Epithelial cell of proximal tubule (primary cell): ENCODE results near the gene OOSP1. TPM values are rescaled to one million over a fixed set of nuclear protein-coding genes. Genes with fewer than 3 reads are reported as not detected.

Source experiments
- DNase-seq: peaks from one replicate; pipeline ENCODE4 v3.0.0-alpha.2; 2011; ENCODE audit warnings: low read depth
- H3K4me3 ChIP-seq: 2 replicates; pipeline ENCODE4 v1.5.1; 2011; ENCODE audit warnings: low read depth, mild to moderate bottlenecking, low read length
- total RNA-seq: library from RNA; depleted of rRNA; stranded (reverse); fragments of >200 nt; gene quantifications from 2 replicates; pipeline ENCODE4 v1.2.3, GENCODE V29; 2015
- TF ChIP-seq, protein P1 (sequence below): conservative IDR thresholded peaks from 2 replicates; pipeline ENCODE4 v1.5.1; 2012; ENCODE audit warnings: low read depth, mild to moderate bottlenecking, low read length

Gene OOSP1
- total RNA-seq, 1 donor from 2014 or later, result not detected

DNA sequence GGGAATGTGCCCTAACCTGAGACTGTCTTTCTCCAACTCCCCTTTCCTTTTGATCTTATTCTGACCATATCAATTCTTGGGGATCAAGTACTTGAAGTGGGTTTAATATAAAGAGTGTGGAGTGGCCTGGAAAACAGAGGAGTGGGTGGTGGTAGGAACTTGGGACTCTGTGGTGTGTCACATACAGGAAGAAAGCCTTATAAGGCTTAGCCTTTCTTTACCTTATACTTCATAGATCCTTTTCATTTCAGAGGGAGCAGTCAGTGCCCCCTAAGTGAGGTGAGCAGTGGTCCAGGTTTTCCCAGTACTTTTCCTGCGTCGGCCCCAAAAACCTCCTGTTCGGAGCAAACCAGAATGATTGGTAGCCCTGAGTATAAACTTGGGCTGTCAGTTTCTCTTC is 486 bp downstream of the OOSP1 start:
- H3K4me3 ChIP-seq, result no peak overlapping the region
- DNase-seq, result no peak
- TF ChIP-seq, protein P1, sequence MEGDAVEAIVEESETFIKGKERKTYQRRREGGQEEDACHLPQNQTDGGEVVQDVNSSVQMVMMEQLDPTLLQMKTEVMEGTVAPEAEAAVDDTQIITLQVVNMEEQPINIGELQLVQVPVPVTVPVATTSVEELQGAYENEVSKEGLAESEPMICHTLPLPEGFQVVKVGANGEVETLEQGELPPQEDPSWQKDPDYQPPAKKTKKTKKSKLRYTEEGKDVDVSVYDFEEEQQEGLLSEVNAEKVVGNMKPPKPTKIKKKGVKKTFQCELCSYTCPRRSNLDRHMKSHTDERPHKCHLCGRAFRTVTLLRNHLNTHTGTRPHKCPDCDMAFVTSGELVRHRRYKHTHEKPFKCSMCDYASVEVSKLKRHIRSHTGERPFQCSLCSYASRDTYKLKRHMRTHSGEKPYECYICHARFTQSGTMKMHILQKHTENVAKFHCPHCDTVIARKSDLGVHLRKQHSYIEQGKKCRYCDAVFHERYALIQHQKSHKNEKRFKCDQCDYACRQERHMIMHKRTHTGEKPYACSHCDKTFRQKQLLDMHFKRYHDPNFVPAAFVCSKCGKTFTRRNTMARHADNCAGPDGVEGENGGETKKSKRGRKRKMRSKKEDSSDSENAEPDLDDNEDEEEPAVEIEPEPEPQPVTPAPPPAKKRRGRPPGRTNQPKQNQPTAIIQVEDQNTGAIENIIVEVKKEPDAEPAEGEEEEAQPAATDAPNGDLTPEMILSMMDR, result no peak

DNA sequence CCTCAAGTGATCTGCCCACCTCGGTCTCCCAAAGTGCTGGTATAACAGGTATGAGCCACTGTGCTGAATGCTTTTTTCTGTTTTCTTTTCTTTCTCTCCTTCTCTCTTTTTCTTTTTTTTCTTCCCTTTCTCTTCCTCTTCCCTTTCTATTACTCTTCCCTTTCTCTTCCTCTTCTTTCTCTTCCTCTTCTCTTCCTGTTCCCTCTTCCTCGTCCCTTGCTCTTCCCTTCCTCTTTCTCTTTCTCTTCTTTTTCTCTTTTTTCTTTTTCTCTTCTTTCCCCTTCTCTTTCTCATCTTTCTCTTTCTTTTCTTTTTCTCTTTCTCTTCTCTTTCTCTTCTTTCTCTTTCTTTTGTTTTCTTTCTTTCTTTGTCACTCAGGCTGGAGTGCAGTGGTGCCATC is 1.2 kb downstream of the OOSP1 start:
- TF ChIP-seq, protein P1, result no peak
- H3K4me3 ChIP-seq, result no peak overlapping the region
- no peak for DNase-seq

DNA sequence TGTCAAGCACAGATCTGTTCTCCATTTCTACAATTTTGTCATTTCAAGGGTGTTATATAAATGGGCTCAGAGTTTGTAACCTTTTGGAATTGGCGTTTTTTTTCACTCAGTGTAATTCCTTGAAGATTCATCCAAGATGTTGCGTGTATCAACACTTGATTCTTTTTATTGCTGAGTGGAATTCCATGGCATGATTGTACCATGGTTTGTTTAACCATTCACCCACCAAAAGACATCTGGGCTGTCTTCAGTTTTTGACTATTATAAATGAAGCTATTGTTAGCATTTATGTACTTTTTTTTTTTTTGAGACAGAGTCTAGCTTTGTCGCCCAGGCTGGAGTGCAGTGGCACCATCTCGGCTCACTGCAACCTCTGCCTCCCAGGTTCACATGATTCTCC is 2.9 kb downstream of the OOSP1 start:
- H3K4me3 ChIP-seq, result no peak overlapping the region
- TF ChIP-seq, protein P1, result no peak
- no peak for DNase-seq

DNA sequence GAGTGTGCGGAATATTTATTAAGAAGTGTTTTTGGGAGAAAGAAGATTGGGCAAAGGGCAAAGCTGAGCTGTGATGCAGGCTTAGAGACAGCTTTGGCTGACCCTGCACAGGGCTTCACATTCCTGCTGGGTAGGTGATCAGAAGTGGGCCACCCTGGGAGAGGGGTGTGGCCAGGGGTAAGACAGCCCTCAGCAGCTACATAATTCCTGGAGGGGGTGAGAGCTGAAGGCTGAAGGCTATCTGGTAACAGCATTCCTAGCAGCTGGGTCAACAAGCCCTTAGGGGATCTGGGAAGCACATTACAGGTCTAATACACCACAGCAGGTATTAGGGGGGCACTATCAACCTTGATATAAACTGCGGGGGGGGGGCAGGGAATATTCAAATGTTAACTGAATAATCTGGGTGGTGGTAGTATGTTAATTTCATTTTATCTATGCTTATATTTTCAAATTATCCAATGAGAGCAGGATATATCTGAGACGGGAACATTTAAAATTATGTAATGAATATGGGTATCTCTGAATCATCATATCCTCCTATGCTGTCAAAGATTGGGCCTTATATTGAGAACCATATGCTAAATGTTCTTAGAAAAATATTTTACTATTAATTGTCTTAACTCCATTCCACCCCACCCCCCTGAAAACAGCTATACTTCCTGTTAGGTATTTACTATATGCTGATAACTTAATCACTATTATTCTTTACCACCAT is 5.9 kb downstream of the OOSP1 start:
- DNase-seq, result no peak
- no peak overlapping the region for H3K4me3 ChIP-seq
- TF ChIP-seq, protein P1, result no peak

DNA sequence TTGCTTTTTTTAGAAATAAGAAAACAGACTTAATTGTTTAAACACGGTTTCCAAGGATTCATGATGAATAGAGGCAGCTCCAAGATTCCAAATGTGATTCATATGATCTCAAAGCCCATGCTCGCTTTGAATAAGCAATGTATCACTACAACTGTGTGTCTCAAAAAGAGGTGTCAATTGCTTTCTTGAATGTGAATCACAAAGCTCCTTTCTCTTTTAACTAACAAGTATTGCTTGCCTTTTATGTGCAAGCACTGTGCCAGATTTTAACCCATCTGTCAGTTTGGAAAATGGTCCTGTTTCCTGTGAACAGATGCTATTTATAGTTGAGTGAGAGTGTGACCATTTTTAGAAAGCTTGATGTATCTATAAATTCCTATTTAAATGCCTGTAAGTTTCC is 6.5 kb downstream of the OOSP1 start:
- DNase-seq, result no peak
- TF ChIP-seq, protein P1, result no peak
- no peak overlapping the region for H3K4me3 ChIP-seq

DNA sequence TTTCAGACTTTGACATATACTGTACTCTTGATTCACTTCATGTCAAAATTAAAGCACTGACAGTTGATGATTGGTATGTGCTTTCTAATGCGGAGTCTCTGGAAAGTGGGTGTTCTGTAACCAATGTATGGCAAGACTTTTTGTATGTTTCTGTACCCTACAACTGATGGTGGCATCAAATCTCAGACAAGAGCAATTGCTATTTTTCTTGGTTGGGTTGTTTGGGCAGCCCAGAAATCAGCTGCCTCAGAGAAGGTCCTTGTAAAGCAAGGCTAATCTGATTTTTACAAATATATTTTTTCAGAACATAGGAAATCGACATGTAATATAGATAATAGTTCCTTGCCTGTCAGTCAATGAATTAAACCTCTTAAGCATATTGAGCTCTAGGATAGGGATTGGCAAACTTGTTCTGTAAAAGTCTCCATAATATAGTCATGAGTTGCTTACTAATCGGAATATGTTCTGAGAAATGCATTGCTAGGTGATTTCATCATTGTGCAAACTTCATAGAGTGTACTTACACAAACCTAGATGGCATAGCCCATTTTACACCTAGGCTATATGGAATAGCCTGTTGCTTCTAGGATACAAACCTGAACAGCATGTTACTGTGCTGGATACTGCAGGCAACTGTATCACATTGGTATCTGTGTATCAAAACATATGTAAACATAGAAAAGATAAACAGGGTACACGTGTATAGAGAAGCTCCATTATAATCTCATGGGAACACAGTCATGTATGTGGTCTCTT is 15.4 kb downstream of the OOSP1 start:
- DNase-seq, result no peak
- no peak overlapping the region for H3K4me3 ChIP-seq
- TF ChIP-seq, protein P1, result no peak
